H9 (cell line): ENCODE results near the gene PLXNA4. TPM values are rescaled to one million over a fixed set of nuclear protein-coding genes. Genes with fewer than 3 reads are reported as not detected.

Experiments used
- DNase-seq: peaks from one replicate; pipeline ENCODE4 v3.0.0-alpha.2; 2017
- H2AFZ ChIP-seq: one replicate; pipeline ENCODE4 v1.6.1; 2013; ENCODE audit warnings: mild to moderate bottlenecking, low read length, control low read depth, moderate library complexity
- H2AK5ac ChIP-seq: 2 replicates; pipeline ENCODE4 v1.6.1; 2013; ENCODE audit warnings: low read length, control low read depth, mixed read lengths; ENCODE audit not compliant: insufficient read length
- H2BK120ac ChIP-seq: one replicate; pipeline ENCODE4 v1.6.1; 2013; ENCODE audit warnings: low read depth, mild to moderate bottlenecking, low read length, control low read depth, inconsistent platforms; ENCODE audit not compliant: poor library complexity, severe bottlenecking
- H2BK12ac ChIP-seq: 2 replicates; pipeline ENCODE4 v1.6.1; 2013; ENCODE audit warnings: low read length, control low read depth, mixed read lengths, low read depth; ENCODE audit not compliant: insufficient read length
- H2BK15ac ChIP-seq: 2 replicates; pipeline ENCODE4 v1.6.1; 2013; ENCODE audit warnings: low read depth, low read length, control low read depth
- H2BK20ac ChIP-seq: one replicate; pipeline ENCODE4 v1.6.1; 2013; ENCODE audit warnings: low read depth, mild to moderate bottlenecking, low read length, control low read depth, inconsistent platforms; ENCODE audit not compliant: poor library complexity, severe bottlenecking
- H2BK5ac ChIP-seq: 2 replicates; pipeline ENCODE4 v1.6.1; 2013; ENCODE audit warnings: low read length, control low read depth, mixed read lengths; ENCODE audit not compliant: insufficient read length
- H3K14ac ChIP-seq: 2 replicates; pipeline ENCODE4 v1.6.1; 2013; ENCODE audit warnings: low read length, control low read depth; ENCODE audit not compliant: insufficient read depth
- H3K18ac ChIP-seq: 2 replicates; pipeline ENCODE4 v1.6.1; 2013; ENCODE audit warnings: low read depth, mild to moderate bottlenecking, mixed read lengths, low read length, control low read depth; ENCODE audit not compliant: insufficient read length
- H3K23ac ChIP-seq: 2 replicates; pipeline ENCODE4 v1.6.1; 2013; ENCODE audit warnings: low read length, control low read depth, mixed read lengths, low read depth; ENCODE audit not compliant: insufficient read length
- H3K23me2 ChIP-seq: 2 replicates; pipeline ENCODE4 v1.6.1; 2013; ENCODE audit warnings: low read depth, mild to moderate bottlenecking, mixed read lengths, low read length, control low read depth; ENCODE audit not compliant: insufficient read length, poor library complexity, severe bottlenecking
- H3K27ac ChIP-seq: 2 replicates; pipeline ENCODE4 v1.5.1; 2013; ENCODE audit warnings: low read length, control low read depth, mixed read lengths, low read depth; ENCODE audit not compliant: insufficient read length
- H3K27me3 ChIP-seq: 2 replicates; pipeline ENCODE4 v1.6.1; 2013; ENCODE audit warnings: low read length, control low read depth, inconsistent platforms; ENCODE audit not compliant: insufficient read depth
- H3K4ac ChIP-seq: 2 replicates; pipeline ENCODE4 v1.6.1; 2013; ENCODE audit warnings: low read depth, mild to moderate bottlenecking, control low read depth, inconsistent platforms, low read length, moderate library complexity
- H3K4me1 ChIP-seq: 2 replicates; pipeline ENCODE4 v1.6.1; 2013; ENCODE audit warnings: low read length, control low read depth, inconsistent platforms; ENCODE audit not compliant: insufficient read depth
- H3K4me2 ChIP-seq: 2 replicates; pipeline ENCODE4 v1.6.1; 2013; ENCODE audit warnings: low read length, control low read depth, mixed read lengths; ENCODE audit not compliant: insufficient read length, insufficient read depth
- H3K56ac ChIP-seq: 2 replicates; pipeline ENCODE4 v1.6.1; 2013; ENCODE audit warnings: low read depth, mild to moderate bottlenecking, mixed read lengths, low read length, control low read depth; ENCODE audit not compliant: insufficient read length
- H3K79me1 ChIP-seq: 2 replicates; pipeline ENCODE4 v1.6.1; 2013; ENCODE audit warnings: low read depth, mild to moderate bottlenecking, moderate library complexity, low read length, control low read depth, inconsistent platforms; ENCODE audit not compliant: insufficient read depth, poor library complexity, severe bottlenecking
- H3K79me2 ChIP-seq: 2 replicates; pipeline ENCODE4 v1.6.1; 2013; ENCODE audit warnings: low read length, control low read depth, inconsistent platforms; ENCODE audit not compliant: insufficient read depth
- H3K9ac ChIP-seq: 2 replicates; pipeline ENCODE4 v1.6.1; 2013; ENCODE audit warnings: low read length, control low read depth, mixed read lengths; ENCODE audit not compliant: insufficient read length; ENCODE audit errors: extremely low read depth
- H3K9me3 ChIP-seq: one replicate; pipeline ENCODE4 v1.6.1; 2013; ENCODE audit warnings: low read depth, low read length, inconsistent platforms; ENCODE audit not compliant: control insufficient read depth
- H3T11ph ChIP-seq: one replicate; pipeline ENCODE4 v1.6.1; 2013; ENCODE audit warnings: mild to moderate bottlenecking, low read length, control low read depth, inconsistent platforms
- H4K20me1 ChIP-seq: one replicate; pipeline ENCODE4 v1.6.1; 2013; ENCODE audit not compliant: control insufficient read depth, insufficient read length, insufficient read depth
- H4K5ac ChIP-seq: 2 replicates; pipeline ENCODE4 v1.6.1; 2013; ENCODE audit warnings: low read depth, mild to moderate bottlenecking, mixed read lengths, low read length, control low read depth; ENCODE audit not compliant: insufficient read length
- H4K8ac ChIP-seq: replicated peaks from 2 replicates; pipeline ENCODE4 v1.6.1; 2013; ENCODE audit warnings: low read length, control low read depth, mixed read lengths, low read depth; ENCODE audit not compliant: insufficient read length
- H4K91ac ChIP-seq: 2 replicates; pipeline ENCODE4 v1.6.1; 2013; ENCODE audit warnings: low read depth, mild to moderate bottlenecking, moderate library complexity, mixed read lengths, low read length, control low read depth; ENCODE audit not compliant: insufficient read length
- H3K27ac Mint-ChIP-seq, 3 experiments: 2 replicates in 2 of 3; 3 replicates in 1 of 3; pipeline ENCODE4 v1.8.0; 2020 to 2021; ENCODE audit warnings: mixed read lengths in 3 of 3, mild to moderate bottlenecking in 1 of 3, moderate library complexity in 1 of 3
- H3K27me3 Mint-ChIP-seq: 2 replicates; pipeline ENCODE4 v1.8.0; 2021; ENCODE audit warnings: low read depth, mild to moderate bottlenecking, moderate library complexity, mixed read lengths
- H3K36me3 Mint-ChIP-seq, 3 experiments: 2 replicates in 2 of 3; 3 replicates in 1 of 3; pipeline ENCODE4 v1.8.0; 2020 to 2021; ENCODE audit warnings: low read depth in 3 of 3, mixed read lengths in 3 of 3; ENCODE audit not compliant: insufficient read depth in 1 of 3
- H3K4me1 Mint-ChIP-seq, 2 experiments: 2 replicates each; pipeline ENCODE4 v1.8.0; 2020; ENCODE audit warnings: mixed read lengths in 2 of 2
- H3K4me3 Mint-ChIP-seq, 2 experiments: 2 replicates in 1 of 2; 3 replicates in 1 of 2; pipeline ENCODE4 v1.8.0; 2020 to 2021; ENCODE audit warnings: mild to moderate bottlenecking in 2 of 2, mixed read lengths in 2 of 2, moderate library complexity in 1 of 2
- H3K9me3 Mint-ChIP-seq, 2 experiments: 2 replicates in 1 of 2; 3 replicates in 1 of 2; pipeline ENCODE4 v1.8.0; 2020; ENCODE audit warnings: mild to moderate bottlenecking in 2 of 2, mixed read lengths in 2 of 2, moderate library complexity in 1 of 2
- CTCF ChIP-seq: fragments of 200-600 bp; sonication (generic); conservative IDR thresholded peaks from 3 replicates; pipeline ENCODE4 v1.8.0; 2021; ENCODE audit warnings: antibody characterized with exemption, mild to moderate bottlenecking
- WGBS: extraction: QIAGEN DNeasy Blood & Tissue Kit; methylation state at CpG from one replicate; pipeline ENCODE4 v1.1.7; 2013; ENCODE audit warnings: missing lambda C conversion rate, low lambda C conversion rate, mixed read lengths; ENCODE audit not compliant: insufficient read length; ENCODE audit errors: extremely low coverage; 5-methylcytosine and 5-hydroxymethylcytosine counted together
- total RNA-seq: library from RNA; stranded (reverse); gene quantifications from 2 replicates; pipeline ENCODE4 v1.2.1, GENCODE V29; 2021

The PLXNA4 gene
- total RNA-seq, 1 experiment from 2014 or later = 0.35 TPM

GRCh38 chr7:132106491-132106890 lies 469.8 kb downstream of the PLXNA4 start:
- Histone ChIP-seq H3K23me2 (no peaks in the 10 kb centered on the region), H2BK20ac (no peak overlapping the region)
- no CpG with 5 or more reads among the region's 7 CpGs for WGBS

More at GRCh38 chr7:132106491-132106890, 469.8 kb downstream of the PLXNA4 start:
- no peak overlapping the region for H2AFZ ChIP-seq
- H4K5ac ChIP-seq = no peak overlapping the region
- H2AK5ac ChIP-seq = no peak overlapping the region
- H3K18ac ChIP-seq = no peak overlapping the region
- no peaks in the 10 kb centered on the region for H4K20me1 ChIP-seq
- no peaks in the 10 kb centered on the region for H3K36me3 Mint-ChIP-seq
- no peaks in the 10 kb centered on the region for H3K9me3 ChIP-seq
- H3T11ph ChIP-seq = no peak overlapping the region
- H4K8ac ChIP-seq = no peak overlapping the region
- no peaks in the 10 kb centered on the region; the same call in 1 of the 2 replicates for H3K27me3 Mint-ChIP-seq
- DNase-seq = no peak
- H3K14ac ChIP-seq = no peak overlapping the region
- no peak for TF ChIP-seq CTCF
- H2BK120ac ChIP-seq = no peak overlapping the region
- no peak overlapping the region for H3K27ac Mint-ChIP-seq
- H3K4me1 Mint-ChIP-seq = peaks cover 29 to 37% of the 10 kb centered on the region in 2 experiments
- H2BK5ac ChIP-seq = no peak overlapping the region
- H3K27ac ChIP-seq = no peak overlapping the region
- no peaks in the 10 kb centered on the region for H3K79me1 ChIP-seq
- no peak overlapping the region for H3K4ac ChIP-seq
- no peak overlapping the region for H4K91ac ChIP-seq
- H2BK12ac ChIP-seq = no peak overlapping the region
- H3K4me3 Mint-ChIP-seq = no peak overlapping the region
- H3K79me2 ChIP-seq = no peaks in the 10 kb centered on the region
- no peak overlapping the region for H3K23ac ChIP-seq
- H3K27me3 ChIP-seq = no peaks in the 10 kb centered on the region
- H3K9me3 Mint-ChIP-seq = no peaks in the 10 kb centered on the region
- H3K4me2 ChIP-seq = no peak overlapping the region
- H3K4me1 ChIP-seq = peaks cover 5% of the 10 kb centered on the region; the same call in 1 of the 2 replicates
- no peak overlapping the region for H3K9ac ChIP-seq
- no peak overlapping the region for H2BK15ac ChIP-seq
- no peak overlapping the region for H3K56ac ChIP-seq
